GM18517 (cell line): ENCODE measurements around the gene TNFRSF13B.
"Not testable (repeated sequence)": the region's sequence is repeated elsewhere in the genome, so short reads cannot be mapped to it uniquely, and the experiment has no call there.

Source experiments
- ATAC-seq: cut with Tn5 transposase; IDR thresholded peaks from one replicate; pipeline ENCODE4 v1.9.1; 2021; ENCODE audit warnings: mild to moderate bottlenecking, moderate library complexity; ENCODE audit not compliant: unreplicated experiment

TNFRSF13B gene

GRCh38 chr17:16987830-16988601 lies 16.1 kb upstream of the TNFRSF13B start:
- peak; percentile 73 for ATAC-seq

- ATAC-seq = no peak
Measured at GRCh38 chr17:16987066-16987829, 15.3 kb upstream of the TNFRSF13B start.

GRCh38 chr17:16986391-16986790 lies 14.5 kb upstream of the TNFRSF13B start:
- ATAC-seq = no peak

- ATAC-seq = no peak
Measured at GRCh38 chr17:16981928-16982327, 10.0 kb upstream of the TNFRSF13B start.

- ATAC-seq = no peak
Measured at GRCh38 chr17:16980813-16981731, 9.2 kb upstream of the TNFRSF13B start.

GRCh38 chr17:16980061-16980460 lies 8.1 kb upstream of the TNFRSF13B start:
- ATAC-seq = no peak

- not testable (repeated sequence) for ATAC-seq
Measured at GRCh38 chr17:16979237-16979823, 7.4 kb upstream of the TNFRSF13B start.

- no peak for ATAC-seq
Measured at GRCh38 chr17:16977932-16978331, 6.0 kb upstream of the TNFRSF13B start.

- ATAC-seq = no peak
Measured at GRCh38 chr17:16976725-16977550, 5.0 kb upstream of the TNFRSF13B start.

- ATAC-seq = no peak
Measured at GRCh38 chr17:16975744-16976625, 4.1 kb upstream of the TNFRSF13B start.

GRCh38 chr17:16975277-16975651 lies 3.3 kb upstream of the TNFRSF13B start:
- no peak for ATAC-seq

- no peak for ATAC-seq
Measured at GRCh38 chr17:16974569-16975276, 2.8 kb upstream of the TNFRSF13B start.

GRCh38 chr17:16973760-16974540 lies 2.0 kb upstream of the TNFRSF13B start:
- ATAC-seq = peak; percentile 29

GRCh38 chr17:16973043-16973442 lies 1.1 kb upstream of the TNFRSF13B start:
- not testable (repeated sequence) for ATAC-seq

- ATAC-seq = no peak
Measured at GRCh38 chr17:16972346-16972745, 428 bp upstream of the TNFRSF13B start.

GRCh38 chr17:16969931-16970906 lies 1.7 kb downstream of the TNFRSF13B start:
- no peak for ATAC-seq
